Measurements from ENCODE around the gene OR5AK2.
"Not testable (repeated sequence)": the region's sequence is repeated elsewhere in the genome, so short reads cannot be mapped to it uniquely, and the experiment has no call there.

The OR5AK2 gene, protein sequence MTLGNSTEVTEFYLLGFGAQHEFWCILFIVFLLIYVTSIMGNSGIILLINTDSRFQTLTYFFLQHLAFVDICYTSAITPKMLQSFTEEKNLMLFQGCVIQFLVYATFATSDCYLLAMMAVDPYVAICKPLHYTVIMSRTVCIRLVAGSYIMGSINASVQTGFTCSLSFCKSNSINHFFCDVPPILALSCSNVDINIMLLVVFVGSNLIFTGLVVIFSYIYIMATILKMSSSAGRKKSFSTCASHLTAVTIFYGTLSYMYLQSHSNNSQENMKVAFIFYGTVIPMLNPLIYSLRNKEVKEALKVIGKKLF

DNA sequence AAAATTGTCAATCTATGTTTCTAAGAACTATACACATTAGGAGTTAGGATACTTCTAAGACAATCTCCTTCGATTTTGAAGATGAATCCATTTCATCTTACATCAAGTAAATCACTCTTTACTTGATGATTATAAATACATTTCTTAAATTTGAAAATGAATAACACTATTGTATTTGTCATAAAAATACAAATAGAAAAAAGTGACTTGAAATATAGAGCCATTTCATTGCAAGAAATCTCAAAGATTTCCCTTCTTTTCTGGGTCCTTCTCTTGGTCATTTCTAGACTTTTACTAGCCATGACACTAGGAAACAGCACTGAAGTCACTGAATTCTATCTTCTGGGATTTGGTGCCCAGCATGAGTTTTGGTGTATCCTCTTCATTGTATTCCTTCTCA, at the start of gene OR5AK2:
Gene OR5AK2 (plus strand): TSS at position 301 of the 400 bp plus-strand sequence. CDS start 0 bp downstream, at position 301.
- DNase-seq (ENCODE audit: low read depth), result no peak
- TF ChIP-seq, protein P1, sequence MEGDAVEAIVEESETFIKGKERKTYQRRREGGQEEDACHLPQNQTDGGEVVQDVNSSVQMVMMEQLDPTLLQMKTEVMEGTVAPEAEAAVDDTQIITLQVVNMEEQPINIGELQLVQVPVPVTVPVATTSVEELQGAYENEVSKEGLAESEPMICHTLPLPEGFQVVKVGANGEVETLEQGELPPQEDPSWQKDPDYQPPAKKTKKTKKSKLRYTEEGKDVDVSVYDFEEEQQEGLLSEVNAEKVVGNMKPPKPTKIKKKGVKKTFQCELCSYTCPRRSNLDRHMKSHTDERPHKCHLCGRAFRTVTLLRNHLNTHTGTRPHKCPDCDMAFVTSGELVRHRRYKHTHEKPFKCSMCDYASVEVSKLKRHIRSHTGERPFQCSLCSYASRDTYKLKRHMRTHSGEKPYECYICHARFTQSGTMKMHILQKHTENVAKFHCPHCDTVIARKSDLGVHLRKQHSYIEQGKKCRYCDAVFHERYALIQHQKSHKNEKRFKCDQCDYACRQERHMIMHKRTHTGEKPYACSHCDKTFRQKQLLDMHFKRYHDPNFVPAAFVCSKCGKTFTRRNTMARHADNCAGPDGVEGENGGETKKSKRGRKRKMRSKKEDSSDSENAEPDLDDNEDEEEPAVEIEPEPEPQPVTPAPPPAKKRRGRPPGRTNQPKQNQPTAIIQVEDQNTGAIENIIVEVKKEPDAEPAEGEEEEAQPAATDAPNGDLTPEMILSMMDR (conservative IDR thresholded peaks at IDR 0.05; ENCODE audit: low read depth, low read length), result no peak
- no peak within 1 kb of the TSS for H3K4me3 ChIP-seq (ENCODE audit: low read length)

DNA sequence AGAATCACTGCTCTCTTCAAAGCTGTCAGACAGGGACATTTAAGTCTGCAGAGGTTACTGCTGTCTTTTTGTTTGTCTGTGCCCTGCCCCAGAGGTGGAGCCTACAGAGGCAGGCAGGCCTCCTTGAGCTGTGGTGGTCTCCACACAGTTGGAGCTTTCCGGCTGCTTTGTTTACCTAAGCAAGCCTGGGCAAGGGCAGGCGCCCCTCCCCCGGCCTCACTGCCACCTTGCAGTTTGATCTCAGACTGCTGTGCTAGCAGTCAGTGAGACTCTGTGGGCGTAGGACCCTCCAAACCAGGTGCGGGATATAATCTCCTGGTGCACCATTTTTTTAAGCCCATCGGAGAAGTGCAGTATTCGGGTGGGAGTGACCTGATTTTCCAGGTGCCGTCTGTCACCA, 43.2 kb upstream of the OR5AK2 start:
- not testable (repeated sequence) for DNase-seq (ENCODE audit: low read depth); H3K4me3 ChIP-seq (ENCODE audit: low read length)

DNA sequence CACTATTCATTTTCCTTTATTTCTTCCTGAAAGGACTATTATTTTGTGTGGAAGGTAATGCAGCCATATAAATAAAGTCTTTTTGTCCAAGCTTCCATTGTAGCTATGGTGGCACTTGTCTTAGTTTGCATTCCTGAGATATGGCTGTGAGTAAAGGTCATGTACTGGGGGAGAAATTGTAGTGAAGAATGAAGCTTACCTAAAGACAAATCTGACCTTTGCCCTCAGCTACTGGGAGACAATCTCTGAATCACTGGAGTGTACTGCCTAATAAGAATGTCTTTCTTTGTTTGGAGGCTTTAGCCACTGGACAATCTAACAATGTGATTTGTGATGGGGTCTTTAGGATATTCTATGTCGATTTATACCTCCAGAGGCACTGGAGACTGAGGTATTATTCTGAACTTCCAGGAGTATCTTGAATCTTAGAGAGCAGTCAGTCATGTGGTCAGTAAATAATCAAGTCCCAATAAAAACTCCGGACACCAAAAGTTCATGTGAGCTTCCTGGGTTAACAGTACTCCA, 39.7 kb upstream of the OR5AK2 start:
- TF ChIP-seq, protein P1 (conservative IDR thresholded peaks at IDR 0.05; ENCODE audit: low read depth, low read length), result no peak
- DNase-seq (ENCODE audit: low read depth), result no peak
- H3K4me3 ChIP-seq (ENCODE audit: low read length), result no peak overlapping the region

DNA sequence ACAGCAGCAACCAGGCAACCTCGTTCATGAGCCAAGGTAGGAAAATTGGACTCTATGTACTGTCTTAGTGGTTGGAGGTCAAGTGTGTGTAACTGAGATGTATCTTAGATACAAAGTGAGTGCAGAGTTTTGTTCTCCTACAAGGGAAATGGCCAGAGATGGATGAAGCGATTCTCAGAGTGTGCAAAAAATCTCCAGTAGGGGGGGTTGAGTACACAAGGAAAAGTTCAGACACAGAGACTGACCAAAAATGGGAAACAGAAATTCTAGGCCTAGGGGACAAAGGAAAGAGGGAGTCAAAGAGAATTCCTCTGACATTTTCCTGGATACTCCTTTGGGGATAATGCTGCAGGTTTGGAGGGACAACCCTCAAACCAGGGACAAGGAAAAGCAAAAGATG, 38.2 kb upstream of the OR5AK2 start:
- TF ChIP-seq, protein P1 (conservative IDR thresholded peaks at IDR 0.05; ENCODE audit: low read depth, low read length), result no peak
- DNase-seq (ENCODE audit: low read depth), result no peak
- H3K4me3 ChIP-seq (ENCODE audit: low read length), result no peak overlapping the region

DNA sequence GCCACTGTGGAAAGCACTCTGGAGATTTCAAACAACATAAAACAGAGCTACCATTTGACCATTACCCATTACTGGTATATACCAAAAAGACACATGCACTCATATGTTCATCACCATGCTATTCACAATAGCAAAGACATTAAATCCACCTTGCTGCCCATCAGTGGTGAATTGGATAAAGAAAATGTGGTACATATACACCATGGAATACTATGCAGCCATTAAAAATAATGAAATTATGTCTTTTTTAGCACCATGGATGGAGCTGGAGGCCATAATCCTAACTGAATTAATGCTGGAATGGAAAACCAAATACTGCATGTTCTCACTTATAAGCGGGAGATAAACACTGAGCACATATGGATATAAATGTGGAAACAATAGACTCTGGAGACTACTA, 34.8 kb upstream of the OR5AK2 start:
- DNase-seq (ENCODE audit: low read depth); H3K4me3 ChIP-seq (ENCODE audit: low read length): not testable (repeated sequence)

DNA sequence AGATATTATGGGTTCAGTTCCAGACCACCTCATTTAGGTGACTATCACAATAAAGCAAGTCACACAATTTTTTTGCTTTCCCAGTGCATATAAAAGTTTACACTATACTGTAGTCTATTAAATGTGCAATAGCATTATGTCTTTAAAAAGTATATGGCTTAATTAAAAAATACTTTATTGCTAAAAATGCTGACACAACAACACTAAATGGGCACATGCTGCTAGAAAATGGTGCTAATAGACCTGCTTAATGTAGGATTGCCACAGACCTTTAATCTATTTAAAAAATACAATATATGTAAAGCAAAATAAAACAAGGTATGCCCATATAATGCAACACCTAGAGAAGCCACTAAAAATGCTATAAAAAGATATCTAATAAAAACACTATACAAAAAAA, 27.1 kb upstream of the OR5AK2 start:
- TF ChIP-seq, protein P1 (conservative IDR thresholded peaks at IDR 0.05; ENCODE audit: low read depth, low read length), result no peak
- no peak for DNase-seq (ENCODE audit: low read depth)
- H3K4me3 ChIP-seq (ENCODE audit: low read length), result no peak overlapping the region

DNA sequence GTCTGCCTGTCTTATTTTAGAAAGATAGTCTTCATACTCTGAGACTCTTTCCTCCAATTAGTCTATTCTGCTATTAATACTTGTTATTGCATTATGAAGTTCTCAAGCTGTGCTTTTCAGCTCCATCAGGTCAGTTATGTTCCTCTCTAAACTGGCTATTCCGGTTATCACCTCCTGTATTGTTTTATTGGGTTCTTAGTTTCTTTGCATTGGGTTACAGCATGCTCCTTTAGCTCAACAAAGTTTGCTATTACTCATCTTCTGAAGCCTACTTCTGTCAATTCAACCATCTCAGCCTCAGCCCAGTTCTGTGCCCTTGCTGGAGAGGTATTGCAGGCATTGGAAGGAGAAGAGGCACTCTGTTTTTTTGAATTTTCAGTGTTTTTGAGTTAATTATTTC, 21.0 kb upstream of the OR5AK2 start:
- TF ChIP-seq, protein P1 (conservative IDR thresholded peaks at IDR 0.05; ENCODE audit: low read depth, low read length), result no peak
- no peak overlapping the region for H3K4me3 ChIP-seq (ENCODE audit: low read length)
- no peak for DNase-seq (ENCODE audit: low read depth)

DNA sequence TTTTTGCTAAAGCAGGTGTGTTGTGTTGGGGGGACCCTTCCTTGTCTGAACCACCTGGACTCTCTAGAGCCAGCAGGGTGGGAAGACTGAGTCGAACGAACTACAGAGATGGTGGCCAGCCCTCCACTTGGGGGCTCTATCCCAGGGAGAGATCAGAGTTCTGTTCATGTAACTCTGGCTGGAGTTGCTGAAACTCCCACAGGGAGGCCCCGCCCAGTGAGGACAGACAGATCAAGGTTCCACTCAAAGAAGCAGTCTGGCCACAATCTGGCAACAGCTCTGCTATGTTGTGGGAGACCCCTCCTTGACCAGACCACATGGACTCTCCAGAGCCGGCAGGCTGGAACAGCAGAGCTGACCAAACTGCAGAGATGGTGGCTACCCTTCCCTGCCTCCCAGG, 20.2 kb upstream of the OR5AK2 start:
- DNase-seq (ENCODE audit: low read depth), result no peak
- H3K4me3 ChIP-seq (ENCODE audit: low read length), result no peak overlapping the region
- TF ChIP-seq, protein P1 (conservative IDR thresholded peaks at IDR 0.05; ENCODE audit: low read depth, low read length), result no peak
